ENCODE data around the gene KCNK18.
"Not testable (repeated sequence)": the region's sequence is repeated elsewhere in the genome, so short reads cannot be mapped to it uniquely, and the experiment has no call there.

Gene KCNK18

GRCh38 chr10:117222976-117223692 is 25.8 kb downstream of the KCNK18 start:
- no peak for DNase-seq

- no peak for DNase-seq
Measured at GRCh38 chr10:117223693-117224430, 26.6 kb downstream of the KCNK18 start.

GRCh38 chr10:117224881-117225280 is 27.6 kb downstream of the KCNK18 start:
- no peak for DNase-seq

- no peak for DNase-seq
Measured at GRCh38 chr10:117226813-117227451, 29.6 kb downstream of the KCNK18 start.

GRCh38 chr10:117228210-117228609 is 30.9 kb downstream of the KCNK18 start:
- DNase-seq: no peak

GRCh38 chr10:117230107-117230506 is 32.8 kb downstream of the KCNK18 start:
- not testable (repeated sequence) for DNase-seq

GRCh38 chr10:117237401-117237991 is 40.2 kb downstream of the KCNK18 start:
- peak; percentile 24 for DNase-seq

GRCh38 chr10:117239051-117239450 is 41.8 kb downstream of the KCNK18 start:
- DNase-seq: no peak

- no peak for DNase-seq
Measured at GRCh38 chr10:117239721-117240620, 42.7 kb downstream of the KCNK18 start.

GRCh38 chr10:117240621-117241529 is 43.6 kb downstream of the KCNK18 start, which contains the start of gene SLC18A2:
SLC18A2 (plus strand) TSS chr10:117241114; CDS start chr10:117241694, 580 bp downstream.
- no peak for DNase-seq

GRCh38 chr10:117241541-117242462 is 44.5 kb downstream of the KCNK18 start:
- no peak for DNase-seq

GRCh38 chr10:117242463-117242832 is 45.2 kb downstream of the KCNK18 start:
- no peak for DNase-seq

GRCh38 chr10:117246997-117247671 is 49.8 kb downstream of the KCNK18 start:
- no peak for DNase-seq

GRCh38 chr10:117248750-117249465 is 51.6 kb downstream of the KCNK18 start:
- no peak for DNase-seq

- no peak for DNase-seq
Measured at GRCh38 chr10:117249493-117250093, 52.3 kb downstream of the KCNK18 start.

GRCh38 chr10:117250411-117250810 is 53.1 kb downstream of the KCNK18 start:
- DNase-seq: no peak

GRCh38 chr10:117253908-117254307 is 56.6 kb downstream of the KCNK18 start:
- DNase-seq: no peak

GRCh38 chr10:117254338-117254737 is 57.0 kb downstream of the KCNK18 start:
- no peak for DNase-seq
